ENCODE measurements around the gene NECAP2.
A peak's percentile ranks its signal among the peaks of the same experiment; 100 is the strongest.
"Not testable (repeated sequence)": the region's sequence is repeated elsewhere in the genome, so short reads cannot be mapped to it uniquely, and the experiment has no call there.

NECAP2 gene

DNA sequence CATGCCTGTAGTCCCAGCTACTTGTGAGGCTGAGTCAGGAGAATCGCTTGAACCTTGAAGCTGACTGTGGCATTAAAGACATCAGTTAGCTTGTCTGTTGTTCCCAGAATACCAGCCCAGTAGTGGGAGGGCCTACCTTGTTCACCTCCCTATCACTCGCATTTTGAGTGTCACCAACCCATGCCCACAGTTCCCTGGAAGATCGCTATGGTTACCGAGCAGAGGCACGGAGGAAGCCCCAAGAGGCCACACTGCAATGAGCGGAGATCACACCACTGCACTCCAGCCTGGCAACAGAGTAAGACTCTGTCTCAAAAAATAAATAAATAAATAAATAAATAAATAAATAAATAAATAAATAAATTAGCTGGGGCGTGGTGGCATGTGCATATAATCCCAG lies 52.4 kb downstream of the NECAP2 start:
- not testable (repeated sequence) for DNase-seq (ENCODE audit: low spot score); FAIRE-seq

DNA sequence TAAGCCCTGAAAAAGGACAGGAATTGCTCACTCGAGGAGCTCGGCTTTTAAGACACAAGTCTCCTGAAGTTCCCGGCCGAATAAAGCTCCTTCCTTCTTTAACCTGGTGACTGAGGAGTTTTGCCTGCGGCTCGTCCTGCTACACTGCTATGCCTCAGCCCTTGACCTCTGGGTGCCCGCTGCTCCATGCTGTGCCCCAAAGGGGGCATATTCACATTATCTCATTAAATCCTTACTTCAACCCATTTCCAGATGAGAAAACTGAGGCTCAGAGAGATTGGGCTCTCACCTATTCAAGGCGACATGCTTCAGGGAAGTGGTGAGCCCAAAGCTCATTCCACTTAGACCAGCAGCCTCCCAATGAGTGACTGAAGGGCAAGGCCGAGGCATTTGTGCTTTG lies 53.2 kb downstream of the NECAP2 start:
- FAIRE-seq; DNase-seq (ENCODE audit: low spot score): not testable (repeated sequence)

DNA sequence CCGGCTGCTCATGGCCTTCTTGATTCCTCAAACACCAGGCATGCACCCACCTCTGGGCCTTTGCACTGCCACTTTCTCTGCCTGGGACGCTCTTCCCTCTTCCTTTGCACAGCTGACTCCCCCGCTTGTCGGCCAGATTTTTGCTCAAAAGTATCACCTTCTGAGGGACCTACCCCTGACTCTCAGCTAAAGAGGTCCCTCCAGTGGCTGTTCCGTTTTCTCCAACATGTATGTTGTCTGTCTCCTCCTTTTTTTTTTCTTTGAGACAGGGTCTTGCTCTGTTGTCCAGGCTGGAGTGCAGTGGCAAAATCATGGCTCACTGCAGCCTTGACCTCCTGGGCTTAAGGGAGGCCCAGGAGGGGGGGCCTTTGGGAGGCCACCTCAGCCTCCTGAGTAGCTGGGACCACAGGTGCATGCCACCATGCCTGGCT lies 57.0 kb downstream of the NECAP2 start:
- FAIRE-seq; DNase-seq (ENCODE audit: low spot score): not testable (repeated sequence)

DNA sequence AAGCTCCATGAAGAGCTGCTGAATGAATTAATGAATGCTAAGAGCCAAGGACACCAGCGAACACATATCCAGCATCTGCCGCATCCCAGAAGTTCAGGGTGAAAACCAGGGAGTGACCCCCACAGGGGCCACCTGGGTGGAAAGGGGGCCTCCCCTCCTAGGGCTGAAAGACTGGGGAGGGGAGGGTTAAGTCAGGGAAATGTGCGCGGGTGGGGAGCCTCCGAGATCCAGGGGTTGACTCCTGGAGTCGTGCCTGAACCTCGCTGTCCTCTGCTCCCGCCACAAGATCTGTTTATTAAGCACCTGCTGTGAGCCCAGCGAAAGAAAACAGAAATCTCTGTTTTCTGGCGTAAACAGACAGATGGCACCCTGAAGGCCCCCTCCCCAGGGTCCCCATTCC lies 57.5 kb downstream of the NECAP2 start:
- not testable (repeated sequence) for DNase-seq (ENCODE audit: low spot score); FAIRE-seq

DNA sequence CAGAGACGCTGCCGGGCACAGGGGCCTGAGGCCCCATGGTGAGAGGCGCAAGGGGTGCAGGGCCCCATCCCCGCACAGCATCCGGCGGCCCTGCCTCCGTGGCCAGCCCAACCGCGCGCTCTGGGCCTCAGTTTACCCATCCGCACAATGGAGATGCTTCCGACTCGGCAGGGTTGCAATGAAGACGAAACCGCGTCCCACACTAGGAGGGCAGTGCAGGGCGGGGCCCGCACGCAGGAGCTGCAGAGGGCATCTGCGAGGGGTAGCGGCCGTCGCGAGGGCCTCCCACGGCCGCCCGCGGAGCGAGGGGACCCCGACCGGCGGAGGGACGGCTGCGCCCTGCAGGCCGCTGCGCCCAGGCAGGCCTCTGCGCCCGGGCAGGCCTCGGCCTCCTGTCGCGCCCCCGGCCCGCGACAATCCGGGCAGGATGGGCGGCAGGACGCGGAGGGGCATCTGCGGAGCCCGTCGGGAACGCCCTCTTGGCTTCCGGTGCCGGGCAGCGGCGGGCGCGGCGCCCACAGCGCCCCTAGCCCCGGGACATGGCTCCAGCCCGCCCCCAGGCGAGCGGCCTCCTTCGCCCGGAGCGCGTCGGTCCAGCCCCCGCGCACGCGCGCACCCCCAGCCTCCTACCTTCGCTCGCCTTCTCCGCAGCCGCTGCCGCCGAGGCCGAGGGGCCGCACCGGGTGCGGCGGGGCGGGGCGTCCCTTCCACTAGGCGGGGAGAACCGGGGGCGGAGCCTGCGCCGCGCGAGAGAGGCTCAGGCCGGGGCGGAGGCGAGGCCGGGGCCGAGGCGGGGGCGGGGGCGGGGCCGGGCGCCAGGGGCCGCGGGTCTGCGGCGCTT lies 58.3 kb downstream of the NECAP2 start:
- DNase-seq (ENCODE audit: low spot score) (peak; percentile 96), FAIRE-seq (no peak)

DNA sequence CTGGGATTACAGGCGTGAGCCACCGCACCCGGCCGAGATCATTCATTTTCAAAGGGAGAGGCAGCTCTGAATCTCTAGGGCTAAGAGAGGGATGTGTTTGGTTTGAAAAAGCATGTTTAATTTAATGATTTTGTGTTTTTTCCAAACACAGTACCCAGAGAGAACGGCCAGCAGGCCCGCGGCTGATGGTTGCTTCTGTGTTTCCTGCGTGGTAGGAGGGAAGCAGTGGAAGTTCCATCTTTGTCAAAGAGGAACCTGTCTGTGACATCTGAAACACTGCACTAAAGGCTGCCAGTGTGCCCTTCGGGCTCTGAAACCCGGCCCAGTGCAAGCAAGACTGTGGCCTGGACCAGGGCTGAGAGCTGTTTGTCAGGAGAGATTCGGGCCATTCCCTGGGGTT lies 59.9 kb downstream of the NECAP2 start:
- peak; percentile 48 for FAIRE-seq
- DNase-seq (ENCODE audit: low spot score), result not testable (repeated sequence)

DNA sequence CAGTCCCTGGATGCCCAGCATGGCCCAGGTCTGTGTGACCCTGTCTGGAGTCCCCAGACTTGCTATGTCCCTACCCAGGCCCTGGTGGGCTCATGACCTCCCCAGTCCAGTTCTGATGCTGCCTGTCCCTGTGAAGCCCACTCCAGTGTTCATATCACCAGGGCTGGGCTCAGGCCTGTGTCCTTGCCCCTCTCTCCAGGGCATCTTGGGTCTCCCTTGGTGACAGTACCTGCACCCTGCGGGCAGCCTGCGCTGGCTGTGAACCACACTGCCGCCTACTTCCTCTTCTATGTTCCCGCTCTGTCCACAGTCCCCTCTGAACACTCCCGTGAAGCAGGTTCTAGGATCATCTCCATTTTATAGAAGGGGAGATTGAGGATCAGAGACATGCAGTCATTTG lies 60.5 kb downstream of the NECAP2 start:
- not testable (repeated sequence) for FAIRE-seq; DNase-seq (ENCODE audit: low spot score)

DNA sequence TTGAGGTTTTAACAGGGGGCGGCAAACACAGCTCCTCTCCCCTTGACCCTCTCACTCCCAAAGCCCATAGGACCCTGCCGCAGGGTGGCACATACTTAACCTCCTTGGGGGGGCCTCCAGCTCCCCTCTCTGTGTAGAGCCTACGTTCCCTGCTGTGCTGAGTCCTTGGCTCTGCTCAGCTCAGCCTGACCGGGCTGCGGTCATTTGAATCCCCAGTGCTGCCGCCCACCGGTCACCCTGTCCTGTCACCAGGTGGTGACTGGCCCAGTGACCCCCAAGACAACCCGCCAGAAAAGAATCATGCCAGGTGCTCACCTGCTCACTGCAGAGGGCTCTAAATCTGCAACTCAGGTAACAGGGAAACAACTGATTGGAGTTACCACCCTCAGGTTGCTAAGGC lies 60.9 kb downstream of the NECAP2 start:
- DNase-seq (ENCODE audit: low spot score); FAIRE-seq: not testable (repeated sequence)

DNA sequence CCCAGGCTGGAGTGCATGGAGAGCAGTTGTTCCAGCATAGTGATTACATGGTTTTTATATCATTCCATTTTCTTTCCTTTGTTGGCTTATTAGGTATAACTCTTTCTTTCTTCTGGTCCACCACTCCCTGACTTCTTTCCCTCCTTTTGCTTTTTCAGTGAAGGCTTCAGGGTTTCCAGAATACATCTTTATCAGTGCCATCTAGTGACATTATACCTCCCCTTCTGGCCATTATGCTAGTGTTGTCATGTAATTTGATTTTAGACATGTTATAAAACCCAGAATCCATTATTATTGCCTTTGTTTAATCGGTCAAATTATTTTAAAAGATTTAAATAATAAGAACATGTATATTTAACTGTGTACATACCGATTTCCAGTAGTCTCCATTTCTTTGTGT lies 63.0 kb downstream of the NECAP2 start:
- DNase-seq (ENCODE audit: low spot score), result no peak
- no peak for FAIRE-seq

DNA sequence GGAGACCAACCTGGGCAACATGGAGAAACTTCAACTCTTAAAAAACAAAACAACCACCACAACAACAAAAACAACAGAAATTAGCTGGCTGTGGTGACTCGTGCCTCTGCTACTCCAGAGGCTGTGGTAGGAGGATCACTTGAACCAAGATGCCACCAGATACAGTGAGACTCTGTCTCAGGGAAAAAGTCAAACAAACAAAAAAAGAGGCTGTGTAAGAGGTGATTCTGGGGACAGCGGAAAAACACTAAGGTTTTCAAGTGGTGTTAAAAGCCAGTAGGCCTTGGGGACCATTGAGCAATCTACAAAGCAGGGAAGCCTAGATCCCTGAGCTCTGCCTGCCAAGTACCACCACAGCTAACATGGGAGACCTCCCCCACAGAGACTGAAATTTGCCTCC lies 65.3 kb downstream of the NECAP2 start:
- FAIRE-seq; DNase-seq (ENCODE audit: low spot score): not testable (repeated sequence)

DNA sequence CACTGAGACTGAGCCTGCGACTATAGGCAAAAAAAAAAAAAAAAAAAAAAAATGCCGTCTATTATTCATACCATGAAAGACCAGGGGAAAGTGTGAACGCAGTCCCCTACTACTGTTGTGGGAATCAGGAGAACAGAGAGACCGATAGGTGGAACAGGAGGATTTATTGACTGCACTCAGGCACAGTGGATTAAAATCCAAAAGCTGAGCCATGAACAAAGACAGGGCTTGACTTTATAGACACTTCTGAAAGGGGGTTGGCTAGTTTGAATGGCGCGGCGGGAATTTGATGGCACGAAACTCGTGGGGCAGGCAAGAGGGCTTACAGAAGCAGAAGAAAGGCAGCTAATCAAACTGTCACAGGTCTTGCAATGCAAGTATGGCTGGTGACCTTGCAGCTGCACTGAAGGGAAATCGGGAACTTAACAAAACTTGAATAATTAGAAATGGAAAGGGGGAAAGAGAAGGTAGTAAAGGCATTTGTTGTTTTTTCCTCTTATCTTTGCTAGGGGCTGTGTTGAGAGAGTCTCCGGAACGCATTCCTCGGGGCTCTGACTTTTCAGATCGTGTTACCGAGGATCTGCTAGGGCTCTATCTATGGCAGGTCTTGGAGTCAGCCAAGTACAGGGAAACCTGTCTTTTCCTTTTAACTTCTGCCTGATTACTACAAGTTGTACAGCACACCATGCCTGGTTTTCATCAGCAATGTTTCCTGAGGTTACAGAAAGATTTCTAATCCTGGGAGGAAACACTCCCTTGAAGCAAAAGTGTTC lies 66.0 kb downstream of the NECAP2 start:
- not testable (repeated sequence) for FAIRE-seq; DNase-seq (ENCODE audit: low spot score)

DNA sequence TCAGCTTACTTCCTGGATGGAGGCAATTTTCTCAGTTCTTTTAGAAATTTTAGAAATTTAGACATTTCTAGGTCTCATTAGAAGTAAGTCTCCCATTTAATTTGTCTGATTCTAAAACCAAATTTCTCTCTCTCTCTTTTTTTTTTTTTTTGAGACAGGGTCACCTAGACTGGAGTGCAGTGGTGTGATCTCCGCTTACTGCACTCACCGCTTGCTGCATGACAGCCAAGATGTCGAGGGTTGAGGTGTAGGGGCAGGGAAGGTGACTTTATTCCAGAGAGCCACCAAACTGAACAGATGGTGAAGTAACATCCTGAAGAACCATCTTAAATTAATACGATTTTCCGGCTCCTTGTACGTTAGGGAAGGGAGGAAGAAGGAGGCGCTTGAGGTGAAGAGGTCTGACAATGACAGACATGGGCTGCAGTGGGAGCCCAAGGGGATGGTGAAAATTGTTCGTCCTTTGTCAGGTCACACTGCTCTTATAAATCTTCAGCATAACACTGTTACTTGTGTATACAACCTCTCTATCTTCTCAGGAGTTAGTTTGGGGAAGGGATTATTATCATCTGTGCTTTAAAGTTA lies 68.4 kb downstream of the NECAP2 start:
- FAIRE-seq; DNase-seq (ENCODE audit: low spot score): not testable (repeated sequence)

All from urothelium cell line (cell line).